ENCODE data around the gene CALCOCO2. TPM values are rescaled to one million over a fixed set of nuclear protein-coding genes. Genes with fewer than 3 reads are reported as not detected.
"Not testable (repeated sequence)": the region's sequence is repeated elsewhere in the genome, so short reads cannot be mapped to it uniquely, and the experiment has no call there.

CALCOCO2 gene
- total RNA-seq, 1 donor from 2014 or later = 56.6 TPM

- no peak overlapping the region for H3K27ac Mint-ChIP-seq
- H3K4me3 Mint-ChIP-seq = no peak overlapping the region
- no peak for TF ChIP-seq CTCF (IDR thresholded peaks at IDR 0.05; ENCODE audit: unreplicated experiment)
- no peak for DNase-seq (ENCODE audit: low spot score in 2 of 2, unreplicated experiment in 2 of 2)
- H3K36me3 Mint-ChIP-seq = no peaks in the 10 kb centered on the region
- H3K27me3 Mint-ChIP-seq (ENCODE audit: low read depth) = peaks cover 8% of the 10 kb centered on the region
- H3K4me1 Mint-ChIP-seq = peaks cover 15% of the 10 kb centered on the region
- H3K9me3 Mint-ChIP-seq = no peaks in the 10 kb centered on the region
Observed at GRCh38 chr17:48871551-48872351, 40.9 kb downstream of the CALCOCO2 start.

- not testable (repeated sequence) for H3K27me3 Mint-ChIP-seq (ENCODE audit: low read depth); H3K36me3 Mint-ChIP-seq; H3K9me3 Mint-ChIP-seq; DNase-seq (ENCODE audit: low spot score in 2 of 2, unreplicated experiment in 2 of 2); H3K4me3 Mint-ChIP-seq; H3K27ac Mint-ChIP-seq
- H3K4me1 Mint-ChIP-seq = peaks cover 15% of the 10 kb centered on the region
Observed at GRCh38 chr17:48872409-48872808, 41.6 kb downstream of the CALCOCO2 start.

- Mint-ChIP-seq H3K4me1 (peaks cover 15% of the 10 kb centered on the region), H3K27ac (no peak overlapping the region)
Observed at GRCh38 chr17:48873209-48873608, 42.4 kb downstream of the CALCOCO2 start.

GRCh38 chr17:48873696-48874443, 43.0 kb downstream of the CALCOCO2 start:
- no peaks in the 10 kb centered on the region for H3K36me3 Mint-ChIP-seq
- H3K27me3 Mint-ChIP-seq (ENCODE audit: low read depth) = peaks cover 8% of the 10 kb centered on the region
- H3K9me3 Mint-ChIP-seq = no peaks in the 10 kb centered on the region
- TF ChIP-seq CTCF (IDR thresholded peaks at IDR 0.05; ENCODE audit: unreplicated experiment) = no peak
- H3K4me1 Mint-ChIP-seq = peaks cover 15% of the 10 kb centered on the region
- no peak for DNase-seq (ENCODE audit: low spot score in 2 of 2, unreplicated experiment in 2 of 2)
- H3K4me3 Mint-ChIP-seq = no peak overlapping the region
- H3K27ac Mint-ChIP-seq = peak overlapping the region; percentile 31

More at GRCh38 chr17:48873209-48873608, 42.4 kb downstream of the CALCOCO2 start:
- TF ChIP-seq CTCF (IDR thresholded peaks at IDR 0.05; ENCODE audit: unreplicated experiment) = no peak
- H3K27me3 Mint-ChIP-seq (ENCODE audit: low read depth) = peaks cover 8% of the 10 kb centered on the region
- no peak for DNase-seq (ENCODE audit: low spot score in 2 of 2, unreplicated experiment in 2 of 2)
- H3K9me3 Mint-ChIP-seq = no peaks in the 10 kb centered on the region
- no peak overlapping the region for H3K4me3 Mint-ChIP-seq
- no peaks in the 10 kb centered on the region for H3K36me3 Mint-ChIP-seq

- TF ChIP-seq CTCF (IDR thresholded peaks at IDR 0.05; ENCODE audit: unreplicated experiment) = peak; percentile 69
- Mint-ChIP-seq H3K4me3 (no peak overlapping the region), H3K27ac (no peak overlapping the region), H3K9me3 (no peaks in the 10 kb centered on the region), H3K4me1 (no peaks in the 10 kb centered on the region), H3K27me3 (ENCODE audit: low read depth) (peaks cover 8% of the 10 kb centered on the region), H3K36me3 (no peaks in the 10 kb centered on the region)
- peak in 1 of 2 experiments; percentile 58 for DNase-seq (ENCODE audit: low spot score in 2 of 2, unreplicated experiment in 2 of 2)
Observed at GRCh38 chr17:48878920-48879898, 48.4 kb downstream of the CALCOCO2 start.
